HEK293 (cell line): ENCODE results near the gene PLCG2.

Source experiments
- CTCF ChIA-PET: fragments of 350-600 bp; formaldehyde crosslinking; extraction: SDS; loops from one replicate; lab custom pipeline; 2021; ENCODE audit warnings: antibody characterized with exemption; lab: Yijun Ruan, JAX
- POLR2A ChIA-PET: fragments of 300-600 bp; formaldehyde crosslinking; extraction: SDS; loops from one replicate; lab custom pipeline; 2020; ENCODE audit warnings: antibody characterized with exemption, inconsistent platforms; lab: Yijun Ruan, JAX
- H3K27ac ChIP-seq: fragments of 200-500 bp; sonication (Bioruptor generic); 2 replicates; pipeline ENCODE4 v1.5.1; 2014; ENCODE audit warnings: low read depth, low read length, control low read depth, inconsistent platforms; ENCODE audit errors: extremely low read depth
- H3K36me3 ChIP-seq, 2 experiments: fragments of 200-500 bp in 1 of 2; sonication (Bioruptor generic) in 1 of 2; 1 replicate in 1 of 2; 2 replicates in 1 of 2; pipeline ENCODE4 v1.5.1; 2014 to 2017; ENCODE audit warnings: inconsistent platforms in 2 of 2, low read length in 2 of 2; ENCODE audit not compliant: control insufficient read depth in 2 of 2, insufficient read depth in 1 of 2
- H3K4me1 ChIP-seq: fragments of 200-500 bp; sonication (Bioruptor generic); 2 replicates; pipeline ENCODE4 v1.5.1; 2014; ENCODE audit warnings: mild to moderate bottlenecking, low read length, inconsistent platforms; ENCODE audit not compliant: control insufficient read depth, insufficient read depth
- H3K4me3 ChIP-seq: 2 replicates; pipeline ENCODE4 v1.5.1; 2011; ENCODE audit warnings: low read depth, mild to moderate bottlenecking, control low read depth, low read length, moderate library complexity
- H3K9me3 ChIP-seq: fragments of 200-500 bp; sonication (Bioruptor generic); 2 replicates; pipeline ENCODE4 v1.5.1; 2014; ENCODE audit warnings: low read depth, low read length, inconsistent platforms; ENCODE audit not compliant: control insufficient read depth, insufficient read depth
- AEBP2 ChIP-seq: fragments of 450-650 bp; formaldehyde crosslinking; IDR thresholded peaks from 2 replicates; pipeline ENCODE4 v1.5.1; 2016; ENCODE audit warnings: missing biosample characterization, missing genetic modification characterization, borderline replicate concordance
- PRDM10 ChIP-seq: fragments of 450-650 bp; formaldehyde crosslinking; IDR thresholded peaks from 2 replicates; pipeline ENCODE4 v1.5.1; 2016; ENCODE audit warnings: missing biosample characterization, missing genetic modification characterization
- RBAK ChIP-seq: fragments of 450-650 bp; formaldehyde crosslinking; IDR thresholded peaks from 2 replicates; pipeline ENCODE4 v1.5.1; 2016; ENCODE audit warnings: missing biosample characterization, missing genetic modification characterization
- SETDB1 ChIP-seq: IDR thresholded peaks from one replicate; pipeline ENCODE4 v1.6.1; 2017; ENCODE audit warnings: mild to moderate bottlenecking, low read length, moderate library complexity, mixed read lengths; ENCODE audit not compliant: insufficient read length
- ZBTB10 ChIP-seq: fragments of 450-650 bp; formaldehyde crosslinking; IDR thresholded peaks from 2 replicates; pipeline ENCODE4 v1.5.1; 2016; ENCODE audit warnings: missing biosample characterization, missing genetic modification characterization
- ZBTB20 ChIP-seq: fragments of 450-650 bp; formaldehyde crosslinking; IDR thresholded peaks from 2 replicates; pipeline ENCODE4 v1.5.1; 2016; ENCODE audit warnings: missing biosample characterization, missing genetic modification characterization
- ZBTB21 ChIP-seq: fragments of 450-650 bp; formaldehyde crosslinking; IDR thresholded peaks from 2 replicates; pipeline ENCODE4 v1.5.1; 2017; ENCODE audit warnings: missing biosample characterization, missing genetic modification characterization
- ZBTB44 ChIP-seq: fragments of 450-650 bp; IDR thresholded peaks from 2 replicates; pipeline ENCODE4 v1.5.1; 2018; ENCODE audit warnings: missing biosample characterization, mild to moderate bottlenecking, missing genetic modification characterization
- ZBTB48 ChIP-seq: fragments of 450-650 bp; formaldehyde crosslinking; IDR thresholded peaks from 2 replicates; pipeline ENCODE4 v1.5.1; 2016; ENCODE audit warnings: missing biosample characterization, missing genetic modification characterization
- ZFP3 ChIP-seq: fragments of 450-650 bp; formaldehyde crosslinking; IDR thresholded peaks from 2 replicates; pipeline ENCODE4 v1.5.1; 2016; ENCODE audit warnings: low read depth, missing biosample characterization, missing genetic modification characterization
- ZNF18 ChIP-seq: fragments of 450-650 bp; formaldehyde crosslinking; IDR thresholded peaks from 2 replicates; pipeline ENCODE4 v1.5.1; 2016; ENCODE audit warnings: missing biosample characterization, missing genetic modification characterization
- ZNF391 ChIP-seq: fragments of 450-650 bp; formaldehyde crosslinking; IDR thresholded peaks from 2 replicates; pipeline ENCODE4 v1.5.1; 2016; ENCODE audit warnings: low read depth, missing biosample characterization, missing genetic modification characterization, borderline replicate concordance
- ZNF394 ChIP-seq: fragments of 450-650 bp; formaldehyde crosslinking; IDR thresholded peaks from 2 replicates; pipeline ENCODE4 v1.5.1; 2016; ENCODE audit warnings: missing biosample characterization, missing genetic modification characterization, mild to moderate bottlenecking, moderate library complexity, borderline replicate concordance
- ZNF529 ChIP-seq: fragments of 450-650 bp; formaldehyde crosslinking; IDR thresholded peaks from 2 replicates; pipeline ENCODE4 v1.5.1; 2017; ENCODE audit warnings: missing genetic modification characterization, missing biosample characterization; ENCODE audit not compliant: insufficient replicate concordance
- ZNF544 ChIP-seq: fragments of 450-650 bp; formaldehyde crosslinking; IDR thresholded peaks from 2 replicates; pipeline ENCODE4 v1.5.0; 2017; ENCODE audit warnings: missing biosample characterization, missing genetic modification characterization
- ZNF549 ChIP-seq: fragments of 450-650 bp; IDR thresholded peaks from 2 replicates; pipeline ENCODE4 v1.5.1; 2018; ENCODE audit warnings: missing biosample characterization, missing genetic modification characterization, mild to moderate bottlenecking, inconsistent platforms, moderate library complexity
- ZNF585B ChIP-seq: fragments of 450-650 bp; formaldehyde crosslinking; IDR thresholded peaks from 2 replicates; pipeline ENCODE4 v1.5.1; 2016; ENCODE audit warnings: missing biosample characterization, missing genetic modification characterization
- ZNF624 ChIP-seq: fragments of 450-650 bp; formaldehyde crosslinking; IDR thresholded peaks from 2 replicates; pipeline ENCODE4 v1.5.1; 2017; ENCODE audit warnings: missing biosample characterization, missing genetic modification characterization
- ZNF701 ChIP-seq: fragments of 450-650 bp; formaldehyde crosslinking; IDR thresholded peaks from 2 replicates; pipeline ENCODE4 v1.5.1; 2016; ENCODE audit warnings: missing biosample characterization, missing genetic modification characterization

Gene PLCG2

GRCh38 chr16:81945665-81946064, 166.6 kb downstream of the PLCG2 start:
- POLR2A ChIA-PET = no interaction called here
- Histone ChIP-seq H3K4me1 (no peaks in the 10 kb centered on the region), H3K9me3 (no peaks in the 10 kb centered on the region), H3K4me3 (no peak overlapping the region), H3K36me3 (peaks cover 0 to 10% of the 10 kb centered on the region in 2 experiments; a peak in 1 of 3 replicates), H3K27ac (no peak overlapping the region)
- CTCF ChIA-PET = interaction anchor here (0.6 kb wide), 1 partner anchor 14 kb away, joined by 3 read pairs; no protein-coding TSS in a partner anchor
- TF ChIP-seq ZFP3 (tag by site-specific recombination) (no peak), RBAK (tag by site-specific recombination) (no peak), ZNF701 (tag by site-specific recombination) (no peak), ZNF18 (tag by site-specific recombination) (no peak), ZNF394 (tag by site-specific recombination) (no peak), ZNF624 (tag by site-specific recombination) (no peak), ZBTB10 (no peak)

GRCh38 chr16:81946206-81946605, 167.1 kb downstream of the PLCG2 start:
- ChIA-PET CTCF (interaction anchor here (0.6 kb wide), 1 partner anchor 15 kb away, joined by 3 read pairs; no protein-coding TSS in a partner anchor), POLR2A (no interaction called here)
- TF ChIP-seq PRDM10 (tag by site-specific recombination) = no peak
- TF ChIP-seq ZBTB48 = no peak
- no peak for TF ChIP-seq ZNF391
- TF ChIP-seq ZNF529 = no peak
- TF ChIP-seq AEBP2 = no peak
- H3K4me3 ChIP-seq = no peak overlapping the region
- H3K27ac ChIP-seq = no peak overlapping the region
- no peaks in the 10 kb centered on the region for H3K4me1 ChIP-seq
- no peaks in the 10 kb centered on the region for H3K9me3 ChIP-seq
- H3K36me3 ChIP-seq = peaks cover 0 to 10% of the 10 kb centered on the region in 2 experiments; a peak in 1 of 3 replicates

- Histone ChIP-seq H3K9me3 (no peaks in the 10 kb centered on the region), H3K4me3 (no peak overlapping the region), H3K36me3 (peaks cover 0 to 5% of the 10 kb centered on the region in 2 experiments; a peak in 2 of 3 replicates), H3K4me1 (no peaks in the 10 kb centered on the region), H3K27ac (no peak overlapping the region)
- CTCF ChIA-PET = interaction anchor here (1.0 kb wide), 1 partner anchor 11 kb away, joined by 5 read pairs; no protein-coding TSS in a partner anchor
- POLR2A ChIA-PET = no interaction called here
- TF ChIP-seq ZNF544 (tag by site-specific recombination) (no peak), ZNF549 (no peak), ZBTB44 (tag by site-specific recombination) (no peak), ZBTB20 (tag by site-specific recombination) (no peak), ZBTB48 (no peak), ZBTB21 (no peak), SETDB1 (peak; percentile 51), ZNF585B (tag by site-specific recombination) (no peak)
These were observed 172.5 kb downstream of the PLCG2 start for GRCh38 chr16:81951564-81951963.
